SK-N-SH (cell line): ENCODE measurements around the gene RAMP3. TPM values are rescaled to one million over a fixed set of nuclear protein-coding genes. Genes with fewer than 3 reads are reported as not detected.

Experiments used
- CTCF ChIA-PET: fragments of 300-600, 350-600 bp; formaldehyde crosslinking; extraction: SDS; loops from one replicate; lab custom pipeline; 2021; lab: Yijun Ruan, JAX
- POLR2A ChIA-PET: fragments of 350-600 bp; sonication (Branson Sonifier 250); formaldehyde crosslinking; extraction: SDS; loops from one replicate; lab custom pipeline; 2020; ENCODE audit warnings: antibody characterized with exemption, inconsistent platforms; lab: Yijun Ruan, JAX
- DNase-seq: peaks from one replicate; pipeline ENCODE4 v3.0.0; 2012
- H2AFZ ChIP-seq: fragments of 200-600 bp; sonication (generic); 2 replicates; pipeline ENCODE4 v1.8.1; 2016; ENCODE audit warnings: antibody characterized with exemption, mild to moderate bottlenecking, low read depth
- H3F3A ChIP-seq: fragments of 200-600 bp; sonication (generic); replicated peaks from 2 replicates; pipeline ENCODE3; 2016; ENCODE audit warnings: antibody characterized with exemption, mild to moderate bottlenecking; ENCODE audit not compliant: insufficient read depth
- H3K27ac ChIP-seq, 2 experiments: fragments of 200-500 bp in 1 of 2; fragments of 200-600 bp in 1 of 2; sonication (Bioruptor generic) in 1 of 2; sonication (generic), shearing (Covaris generic) in 1 of 2; 2 replicates each; pipeline versions ENCODE4 v1.5.1 to v1.6.1; 2014 to 2016; ENCODE audit warnings: low read depth in 2 of 2, inconsistent platforms in 1 of 2, low read length in 1 of 2, mild to moderate bottlenecking in 1 of 2, mixed read lengths in 1 of 2
- H3K27me3 ChIP-seq: fragments of 200-600 bp; sonication (generic), shearing (Covaris generic); 2 replicates; pipeline ENCODE4 v1.6.1; 2016; ENCODE audit warnings: mixed run types; ENCODE audit not compliant: insufficient read depth
- H3K36me3 ChIP-seq, 2 experiments: fragments of 200-500 bp in 1 of 2; fragments of 200-600 bp in 1 of 2; sonication (Bioruptor generic) in 1 of 2; sonication (generic) in 1 of 2; replicated peaks in 1 of 2; 2 replicates each; pipeline versions ENCODE3 to v1.5.1; 2014 to 2016; ENCODE audit warnings: low read length in 1 of 2, mild to moderate bottlenecking in 1 of 2; ENCODE audit not compliant: insufficient read depth in 2 of 2, control insufficient read depth in 1 of 2
- H3K4me1 ChIP-seq, 2 experiments: fragments of 200-500 bp in 1 of 2; fragments of 200-600 bp in 1 of 2; sonication (Bioruptor generic) in 1 of 2; sonication (generic), shearing (Covaris generic) in 1 of 2; 2 replicates each; pipeline versions ENCODE4 v1.5.1 to v1.6.1; 2014 to 2016; ENCODE audit warnings: low read depth in 1 of 2, low read length in 1 of 2, mixed run types in 1 of 2; ENCODE audit not compliant: insufficient read depth in 2 of 2, control insufficient read depth in 1 of 2
- H3K4me2 ChIP-seq: fragments of 200-600 bp; sonication (generic), shearing (Covaris generic); 2 replicates; pipeline ENCODE4 v1.6.1; 2017; ENCODE audit warnings: mixed run types
- H3K4me3 ChIP-seq, 2 experiments: fragments of 200-500 bp in 1 of 2; fragments of 200-600 bp in 1 of 2; sonication (Bioruptor generic) in 1 of 2; sonication (generic), shearing (Covaris generic) in 1 of 2; 2 replicates each; pipeline versions ENCODE4 v1.5.1 to v1.8.1; 2014 to 2016; ENCODE audit warnings: low read depth in 2 of 2, inconsistent platforms in 1 of 2, low read length in 1 of 2, mild to moderate bottlenecking in 1 of 2, mixed read lengths in 1 of 2, moderate library complexity in 1 of 2
- H3K79me2 ChIP-seq: fragments of 200-600 bp; sonication (generic); 2 replicates; pipeline ENCODE4 v1.8.1; 2017; ENCODE audit warnings: mild to moderate bottlenecking; ENCODE audit not compliant: insufficient read depth
- H3K9ac ChIP-seq: fragments of 200-600 bp; sonication (generic); 2 replicates; pipeline ENCODE4 v1.6.1; 2017; ENCODE audit warnings: mixed run types
- H3K9me2 ChIP-seq: fragments of 200-600 bp; sonication (generic); 2 replicates; pipeline ENCODE4 v1.6.1; 2017; ENCODE audit warnings: mixed run types
- H3K9me3 ChIP-seq: fragments of 200-600 bp; sonication (generic); 2 replicates; pipeline ENCODE4 v1.6.1; 2017; ENCODE audit warnings: mixed run types, mild to moderate bottlenecking, moderate library complexity
- H4K20me1 ChIP-seq: fragments of 200-600 bp; sonication (generic); 2 replicates; pipeline ENCODE4 v1.6.1; 2017; ENCODE audit warnings: mild to moderate bottlenecking, mixed run types; ENCODE audit not compliant: insufficient read depth
- EP300 ChIP-seq, 2 experiments: IDR thresholded peaks; 2 replicates each; pipeline versions ENCODE4 v1.4.0 to v1.6.1; 2012; ENCODE audit warnings: borderline replicate concordance in 1 of 2, low read depth in 1 of 2, low read length in 1 of 2
- FOSL2 ChIP-seq: IDR thresholded peaks from 2 replicates; pipeline ENCODE4 v1.4.0; 2012; ENCODE audit warnings: low read depth, mild to moderate bottlenecking, moderate library complexity, borderline replicate concordance
- FOXM1 ChIP-seq: IDR thresholded peaks from 2 replicates; pipeline ENCODE4 v1.4.0; 2012; ENCODE audit warnings: low read depth, mild to moderate bottlenecking
- GATA2 ChIP-seq: sonication (generic); formaldehyde crosslinking; IDR thresholded peaks from 2 replicates; pipeline ENCODE4 v1.5.0; 2020; ENCODE audit warnings: mild to moderate bottlenecking, missing genetic modification reagents
- SMC3 ChIP-seq: IDR thresholded peaks from 2 replicates; pipeline ENCODE4 v1.6.1; 2012; ENCODE audit warnings: low read depth, low read length, improper control_type of control experiment
- TCF12 ChIP-seq: IDR thresholded peaks from 2 replicates; pipeline ENCODE4 v1.4.0; 2012
- WGBS: methylation state at CpG from one replicate; pipeline ENCODE4 v1.1.6; 2017; ENCODE audit warnings: low lambda C conversion rate; 5-methylcytosine and 5-hydroxymethylcytosine counted together
- polyA plus RNA-seq, 3 experiments: library from polyadenylated mRNA; depleted of rRNA; stranded (reverse); fragments of >200 nt; gene quantifications; 2 replicates each; pipeline ENCODE4 v1.2.3, GENCODE V29; 2012
- TF ChIP-seq, protein P1 (sequence below): IDR thresholded peaks from 2 replicates; pipeline ENCODE4 v1.4.0; 2012; ENCODE audit warnings: low read depth, borderline replicate concordance
- TF ChIP-seq, protein P2 (sequence below): fragments of 150-350 bp; IDR thresholded peaks from 2 replicates; pipeline ENCODE4 v1.6.1; 2017; ENCODE audit warnings: antibody characterized with exemption, low read length, low read depth, borderline replicate concordance
- TF ChIP-seq, protein P3 (sequence below): IDR thresholded peaks from 2 replicates; pipeline ENCODE4; 2012
- TF ChIP-seq, protein P4 (sequence below): IDR thresholded peaks from 2 replicates; pipeline ENCODE4 v1.6.1; 2012; ENCODE audit warnings: mild to moderate bottlenecking, low read depth, low read length, moderate library complexity

RAMP3 gene
- polyA plus RNA-seq, 1 of the 3 experiments (the other 2 are of a cell fraction): not detected

DNA sequence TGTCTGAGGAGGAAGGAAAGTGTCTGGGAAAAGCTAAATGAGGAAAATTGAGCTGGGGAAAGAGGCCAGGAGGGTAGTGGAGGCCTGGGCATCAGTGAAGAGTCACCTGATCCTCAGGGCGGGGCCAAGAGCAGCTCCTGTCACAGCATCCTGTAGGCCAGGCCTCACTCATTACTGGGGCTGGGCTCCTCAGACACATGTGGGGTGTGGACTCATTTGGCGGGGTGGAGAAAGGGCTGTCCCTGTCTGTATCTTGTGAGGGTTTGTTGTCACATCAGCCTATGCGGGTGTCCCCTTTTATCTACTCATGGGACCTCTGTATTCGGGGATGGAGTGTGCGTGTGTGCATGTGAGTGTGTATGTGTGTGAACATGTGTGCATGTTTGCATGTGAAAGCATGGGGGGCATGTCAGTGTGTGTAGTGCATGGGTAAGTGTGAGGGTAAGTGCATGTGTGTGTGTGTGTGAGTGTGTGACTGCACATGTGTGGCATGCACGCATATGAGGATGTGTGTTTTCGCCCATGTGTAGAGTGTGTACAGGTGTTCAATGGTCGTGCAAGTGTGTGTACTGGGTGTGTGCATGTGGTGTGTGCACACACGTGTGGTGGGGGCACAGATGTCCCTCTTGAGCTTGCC, 67.8 kb downstream of the RAMP3 start:
- H3K4me3 ChIP-seq: no peak overlapping the region
- no peak overlapping the region for H3K4me2 ChIP-seq
- no peak overlapping the region for H3K27ac ChIP-seq
- H3K36me3 ChIP-seq: no peaks in the 10 kb centered on the region
- no peaks in the 10 kb centered on the region for H3K9me3 ChIP-seq
- peaks cover 27% of the 10 kb centered on the region; the same call in 1 of the 2 replicates for H3K27me3 ChIP-seq
- POLR2A ChIA-PET: no interaction called here
- WGBS: 43% methylated on average over 9 of the region's 9 CpGs
- no peaks in the 10 kb centered on the region for H3F3A ChIP-seq
- H3K4me1 ChIP-seq: peaks cover 0 to 22% of the 10 kb centered on the region in 2 experiments; a peak in 2 of 4 replicates
- H3K79me2 ChIP-seq: no peaks in the 10 kb centered on the region
- no peak overlapping the region for H2AFZ ChIP-seq
- CTCF ChIA-PET: interaction anchor here (0.8 to 5.0 kb wide), 2 partner anchors 8 to 10 kb away, joined by 3 to 30 read pairs; no protein-coding TSS in a partner anchor
- H3K9ac ChIP-seq: no peak overlapping the region
- no peak for DNase-seq
- H3K9me2 ChIP-seq: no peaks in the 10 kb centered on the region
- TF ChIP-seq, protein P1, sequence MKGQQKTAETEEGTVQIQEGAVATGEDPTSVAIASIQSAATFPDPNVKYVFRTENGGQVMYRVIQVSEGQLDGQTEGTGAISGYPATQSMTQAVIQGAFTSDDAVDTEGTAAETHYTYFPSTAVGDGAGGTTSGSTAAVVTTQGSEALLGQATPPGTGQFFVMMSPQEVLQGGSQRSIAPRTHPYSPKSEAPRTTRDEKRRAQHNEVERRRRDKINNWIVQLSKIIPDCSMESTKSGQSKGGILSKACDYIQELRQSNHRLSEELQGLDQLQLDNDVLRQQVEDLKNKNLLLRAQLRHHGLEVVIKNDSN: no peak
- no peaks in the 10 kb centered on the region for H4K20me1 ChIP-seq

DNA sequence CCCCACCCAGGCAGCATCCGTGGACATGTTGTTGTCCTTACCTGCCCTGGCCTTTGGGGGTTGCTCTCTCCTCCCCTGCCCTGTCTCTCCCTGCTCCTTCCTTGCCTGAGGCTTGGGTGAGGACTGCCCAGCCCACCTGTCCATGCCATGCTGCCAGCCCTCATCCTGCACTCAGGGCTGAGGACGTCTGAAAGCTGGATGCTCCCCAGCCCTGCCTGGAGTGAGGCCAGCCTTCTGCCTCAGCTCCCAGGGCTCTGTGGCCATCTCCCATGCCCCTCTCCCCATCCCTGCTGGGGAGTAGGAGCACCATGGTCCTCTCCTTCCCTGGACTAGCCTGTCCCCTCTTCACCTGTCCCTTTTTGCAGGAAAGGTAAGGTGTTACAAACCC, 68.4 kb downstream of the RAMP3 start:
- H2AFZ ChIP-seq: no peak overlapping the region
- H3K9me2 ChIP-seq: no peaks in the 10 kb centered on the region
- no peak overlapping the region for H3K9ac ChIP-seq
- POLR2A ChIA-PET: no interaction called here
- H3K36me3 ChIP-seq: no peaks in the 10 kb centered on the region
- H3F3A ChIP-seq: no peaks in the 10 kb centered on the region
- H3K4me3 ChIP-seq: no peak overlapping the region
- peaks cover 26% of the 10 kb centered on the region; the same call in 1 of the 2 replicates for H3K27me3 ChIP-seq
- TF ChIP-seq, protein P2, sequence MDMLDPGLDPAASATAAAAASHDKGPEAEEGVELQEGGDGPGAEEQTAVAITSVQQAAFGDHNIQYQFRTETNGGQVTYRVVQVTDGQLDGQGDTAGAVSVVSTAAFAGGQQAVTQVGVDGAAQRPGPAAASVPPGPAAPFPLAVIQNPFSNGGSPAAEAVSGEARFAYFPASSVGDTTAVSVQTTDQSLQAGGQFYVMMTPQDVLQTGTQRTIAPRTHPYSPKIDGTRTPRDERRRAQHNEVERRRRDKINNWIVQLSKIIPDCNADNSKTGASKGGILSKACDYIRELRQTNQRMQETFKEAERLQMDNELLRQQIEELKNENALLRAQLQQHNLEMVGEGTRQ: no peak
- no peak for TF ChIP-seq TCF12
- TF ChIP-seq, all 33 proteins: peak for 0
- Histone ChIP-seq H3K4me2 (no peak overlapping the region), H3K27ac (no peak overlapping the region), H4K20me1 (no peaks in the 10 kb centered on the region), H3K79me2 (no peaks in the 10 kb centered on the region), H3K9me3 (no peaks in the 10 kb centered on the region), H3K4me1 (peaks cover 0 to 22% of the 10 kb centered on the region in 2 experiments; a peak in 2 of 4 replicates)
- 17% methylated on average over 2 of the region's 2 CpGs for WGBS
- DNase-seq: no peak
- CTCF ChIA-PET: interaction anchor here (0.7 to 5.0 kb wide), 5 partner anchors 9 to 68 kb away, joined by 3 to 30 read pairs (median 4); no protein-coding TSS in a partner anchor

DNA sequence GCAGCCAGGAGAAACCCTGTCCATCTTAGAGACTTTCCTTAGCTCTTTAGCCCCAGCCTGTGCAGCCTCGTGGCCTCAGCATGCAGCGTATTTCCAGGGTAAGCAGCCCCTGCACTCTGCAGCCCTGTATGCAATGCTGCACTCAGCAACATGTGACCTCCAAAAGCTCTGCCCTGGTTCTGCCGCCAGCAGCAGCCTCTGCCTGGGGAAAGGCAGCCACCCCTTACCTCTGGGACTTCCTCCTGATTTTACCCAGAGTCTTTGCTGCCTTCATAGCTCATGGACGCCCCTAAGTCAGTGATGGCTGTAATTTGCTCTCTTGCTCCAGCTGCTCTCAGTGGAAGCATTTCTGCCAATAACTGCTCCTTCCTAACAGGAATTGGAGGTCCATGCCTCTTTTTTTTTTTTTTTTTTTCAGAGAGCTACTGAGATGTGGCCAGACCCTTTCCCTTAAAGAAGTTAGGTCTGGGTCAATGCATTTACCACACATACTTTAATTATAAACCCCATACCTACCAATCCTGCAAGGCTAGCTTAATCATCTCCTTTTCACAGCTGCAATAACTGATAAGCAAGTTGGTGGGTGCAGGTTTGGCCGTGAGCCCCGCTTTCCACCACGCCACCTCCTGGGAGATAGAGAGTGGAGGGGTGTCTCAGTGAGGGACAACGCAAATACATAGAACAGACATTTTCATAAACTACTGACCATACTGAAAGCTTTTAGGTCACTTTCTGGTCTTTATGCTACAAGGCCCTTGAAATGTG, 71.7 kb downstream of the RAMP3 start:
- H4K20me1 ChIP-seq: no peaks in the 10 kb centered on the region
- no peaks in the 10 kb centered on the region for H3F3A ChIP-seq
- DNase-seq: peak; percentile 53
- CTCF ChIA-PET: interaction anchor here (1.0 to 5.0 kb wide), 5 partner anchors 8 to 75 kb away, joined by 5 to 30 read pairs (median 8); partner anchors contain the start of gene RAMP3
- no peak overlapping the region for H2AFZ ChIP-seq
- no peak overlapping the region for H3K4me2 ChIP-seq
- no peak overlapping the region for H3K9ac ChIP-seq
- no peaks in the 10 kb centered on the region for H3K9me2 ChIP-seq
- 41% methylated on average over 8 of the region's 8 CpGs for WGBS
- POLR2A ChIA-PET: interaction anchor here (1.2 kb wide), 1 partner anchor 9 kb away, joined by 3 read pairs; no protein-coding TSS in a partner anchor
- no peak overlapping the region for H3K27ac ChIP-seq
- no peak overlapping the region for H3K4me3 ChIP-seq
- peaks cover 42% of the 10 kb centered on the region for H3K27me3 ChIP-seq
- no peaks in the 10 kb centered on the region for H3K79me2 ChIP-seq
- peaks cover 0 to 22% of the 10 kb centered on the region in 2 experiments; a peak in 2 of 4 replicates for H3K4me1 ChIP-seq
- H3K36me3 ChIP-seq: no peaks in the 10 kb centered on the region
- no peaks in the 10 kb centered on the region for H3K9me3 ChIP-seq
- TF ChIP-seq FOXM1 (no peak), GATA2 (CRISPR knock-in tag) (no peak), EP300 (IDR thresholded peaks at IDR 0.05; ENCODE audit: borderline replicate concordance in 1 of 2, low read depth in 1 of 2, low read length in 1 of 2) (no peak), TCF12 (no peak), FOSL2 (no peak), SMC3 (no peak)
- TF ChIP-seq, protein P3, sequence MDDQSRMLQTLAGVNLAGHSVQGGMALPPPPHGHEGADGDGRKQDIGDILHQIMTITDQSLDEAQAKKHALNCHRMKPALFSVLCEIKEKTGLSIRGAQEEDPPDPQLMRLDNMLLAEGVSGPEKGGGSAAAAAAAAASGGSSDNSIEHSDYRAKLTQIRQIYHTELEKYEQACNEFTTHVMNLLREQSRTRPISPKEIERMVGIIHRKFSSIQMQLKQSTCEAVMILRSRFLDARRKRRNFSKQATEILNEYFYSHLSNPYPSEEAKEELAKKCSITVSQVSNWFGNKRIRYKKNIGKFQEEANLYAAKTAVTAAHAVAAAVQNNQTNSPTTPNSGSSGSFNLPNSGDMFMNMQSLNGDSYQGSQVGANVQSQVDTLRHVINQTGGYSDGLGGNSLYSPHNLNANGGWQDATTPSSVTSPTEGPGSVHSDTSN: no peak
- TF ChIP-seq, protein P4, sequence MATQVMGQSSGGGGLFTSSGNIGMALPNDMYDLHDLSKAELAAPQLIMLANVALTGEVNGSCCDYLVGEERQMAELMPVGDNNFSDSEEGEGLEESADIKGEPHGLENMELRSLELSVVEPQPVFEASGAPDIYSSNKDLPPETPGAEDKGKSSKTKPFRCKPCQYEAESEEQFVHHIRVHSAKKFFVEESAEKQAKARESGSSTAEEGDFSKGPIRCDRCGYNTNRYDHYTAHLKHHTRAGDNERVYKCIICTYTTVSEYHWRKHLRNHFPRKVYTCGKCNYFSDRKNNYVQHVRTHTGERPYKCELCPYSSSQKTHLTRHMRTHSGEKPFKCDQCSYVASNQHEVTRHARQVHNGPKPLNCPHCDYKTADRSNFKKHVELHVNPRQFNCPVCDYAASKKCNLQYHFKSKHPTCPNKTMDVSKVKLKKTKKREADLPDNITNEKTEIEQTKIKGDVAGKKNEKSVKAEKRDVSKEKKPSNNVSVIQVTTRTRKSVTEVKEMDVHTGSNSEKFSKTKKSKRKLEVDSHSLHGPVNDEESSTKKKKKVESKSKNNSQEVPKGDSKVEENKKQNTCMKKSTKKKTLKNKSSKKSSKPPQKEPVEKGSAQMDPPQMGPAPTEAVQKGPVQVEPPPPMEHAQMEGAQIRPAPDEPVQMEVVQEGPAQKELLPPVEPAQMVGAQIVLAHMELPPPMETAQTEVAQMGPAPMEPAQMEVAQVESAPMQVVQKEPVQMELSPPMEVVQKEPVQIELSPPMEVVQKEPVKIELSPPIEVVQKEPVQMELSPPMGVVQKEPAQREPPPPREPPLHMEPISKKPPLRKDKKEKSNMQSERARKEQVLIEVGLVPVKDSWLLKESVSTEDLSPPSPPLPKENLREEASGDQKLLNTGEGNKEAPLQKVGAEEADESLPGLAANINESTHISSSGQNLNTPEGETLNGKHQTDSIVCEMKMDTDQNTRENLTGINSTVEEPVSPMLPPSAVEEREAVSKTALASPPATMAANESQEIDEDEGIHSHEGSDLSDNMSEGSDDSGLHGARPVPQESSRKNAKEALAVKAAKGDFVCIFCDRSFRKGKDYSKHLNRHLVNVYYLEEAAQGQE: no peak
- TF ChIP-seq, protein P2: no peak
